GM19099 (cell line): ENCODE data around the gene ZNF33B.

Source experiments
- POLR2A ChIP-seq: IDR thresholded peaks from 3 replicates; pipeline ENCODE4 v1.6.1; 2011; ENCODE audit warnings: low read depth; ENCODE audit not compliant: insufficient read length; ENCODE audit errors: extremely low read depth

The ZNF33B gene

DNA sequence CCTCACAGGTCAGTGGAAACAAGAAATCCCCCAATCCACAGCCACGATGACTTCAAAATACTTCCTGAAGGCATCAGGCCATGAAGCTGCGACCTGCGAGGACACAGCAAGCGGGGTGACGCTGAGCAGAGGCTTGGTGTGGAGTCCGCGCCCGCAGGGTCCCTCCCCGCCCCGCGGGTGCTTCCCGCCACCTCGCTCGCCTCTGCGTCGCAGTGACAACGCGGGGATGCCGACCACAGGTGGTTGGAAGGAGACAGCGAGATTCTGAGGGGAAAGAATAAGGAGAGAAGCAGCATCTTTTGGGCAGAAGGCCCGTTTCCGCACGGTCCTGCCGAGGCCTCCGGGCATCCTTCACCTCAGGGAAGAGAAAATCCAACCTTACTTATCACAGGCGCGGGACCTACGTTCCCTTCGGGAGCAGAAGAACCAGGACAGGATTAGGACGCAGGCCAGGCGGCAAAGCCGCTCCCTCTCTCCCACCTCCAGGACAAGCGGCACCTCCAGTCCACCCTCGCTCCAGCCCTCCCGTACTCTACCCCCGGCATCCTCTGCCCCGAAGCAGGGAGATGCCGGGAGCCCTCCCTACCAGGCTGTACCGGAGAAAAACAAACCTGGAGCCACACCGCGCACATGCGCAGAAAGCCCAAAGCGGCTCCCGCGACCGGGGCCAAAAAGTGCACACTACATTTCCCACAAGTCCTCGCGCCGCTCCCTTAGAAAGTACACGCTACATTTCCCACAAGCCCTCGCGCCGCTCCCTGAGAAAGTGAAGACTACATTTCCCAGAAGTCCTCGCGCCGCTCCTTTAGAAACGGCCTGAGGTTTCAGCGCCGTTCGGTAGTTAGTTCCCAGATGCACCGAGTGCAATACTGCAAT, 85.9 kb downstream of the ZNF33B start:
- TF ChIP-seq POLR2A: peak; percentile 50

- TF ChIP-seq POLR2A: no peak
Observed at GRCh38 chr10:42551582-42552187, 86.7 kb downstream of the ZNF33B start.

- TF ChIP-seq POLR2A: no peak
Observed at GRCh38 chr10:42549851-42550250, 88.5 kb downstream of the ZNF33B start.

DNA sequence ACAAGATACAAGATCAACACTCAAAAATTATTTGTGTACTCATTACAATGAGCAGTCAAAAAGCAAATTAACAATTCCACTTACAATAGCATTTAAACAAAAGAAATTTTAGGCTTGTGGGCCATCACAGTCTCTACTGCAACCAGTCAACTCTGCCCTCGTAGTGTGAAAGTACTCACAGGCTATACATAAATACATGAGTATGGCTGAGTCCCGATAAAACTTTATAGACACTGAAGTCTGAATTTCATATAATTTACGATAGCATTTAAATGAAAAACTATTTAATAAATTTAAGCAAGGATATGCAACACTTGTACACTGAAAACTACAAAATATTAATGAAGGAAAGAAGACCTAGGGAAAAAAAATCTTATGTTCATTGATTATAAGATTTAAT, 90.1 kb downstream of the ZNF33B start:
- TF ChIP-seq POLR2A: no peak

DNA sequence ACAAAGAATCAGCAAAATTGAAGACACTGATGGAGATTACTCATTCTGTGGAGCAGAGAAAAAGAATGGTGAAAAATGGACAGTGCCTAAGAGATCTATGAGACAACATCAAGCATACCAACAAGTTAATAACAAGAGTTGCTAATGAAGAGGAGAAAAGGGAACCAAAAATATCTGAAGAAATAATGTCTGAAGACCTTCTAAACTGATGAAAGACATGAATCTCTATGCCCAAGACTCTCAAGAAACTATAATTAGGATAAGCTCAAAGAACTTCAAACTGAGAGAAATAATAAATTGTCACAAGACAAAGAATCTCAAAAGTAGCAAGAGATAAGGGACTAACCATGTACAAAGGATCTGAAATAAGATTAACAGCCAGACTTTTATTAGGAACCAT, 93.4 kb downstream of the ZNF33B start:
- TF ChIP-seq POLR2A: no peak

DNA sequence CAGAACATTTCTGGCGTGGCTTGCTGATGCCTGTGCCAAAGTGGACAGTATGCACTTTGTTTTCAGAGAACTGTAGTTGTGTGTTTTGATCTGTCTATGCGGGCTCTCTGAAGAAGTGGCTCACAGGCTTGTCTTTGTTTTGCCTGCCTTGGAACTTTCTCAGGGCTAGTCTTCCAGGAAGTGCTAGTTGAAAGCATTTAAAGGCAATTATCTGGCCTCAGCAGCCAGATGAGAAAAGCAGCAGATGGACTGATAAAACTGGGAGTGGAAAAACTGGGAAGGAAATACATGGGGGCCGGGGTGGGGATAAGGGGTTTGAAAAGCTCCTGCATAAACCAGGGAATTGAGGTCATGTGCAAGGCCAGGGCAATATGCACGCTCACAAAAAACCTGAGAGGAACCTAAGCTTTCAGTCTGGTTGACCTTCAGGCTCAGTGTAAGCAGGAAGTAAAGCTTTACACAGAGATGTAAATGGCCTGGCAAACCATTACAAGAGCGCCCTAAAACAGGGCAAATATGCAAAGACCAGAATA, 94.5 kb downstream of the ZNF33B start:
- TF ChIP-seq POLR2A: no peak
